Activated CD8-positive, alpha-beta memory T cell treated with anti-CD3 and anti-CD28 coated beads, Interleukin-2, amount 10 ng/mL, durations not matched to agents 7 days and 5 days (primary cell): ENCODE measurements around the gene EMC8. TPM values are rescaled to one million over a fixed set of nuclear protein-coding genes. Genes with fewer than 3 reads are reported as not detected.

ENCODE experiments used
- ATAC-seq: fragments of 150-1000 bp; cut with Tn5 transposase; one replicate; pipeline ENCODE4 v1.10.0; 2021; ENCODE audit warnings: moderate library complexity
- CTCF ChIA-PET: fragments of 350-600 bp; sonication (Branson Sonifier 250); formaldehyde crosslinking; loops from one replicate; lab custom pipeline; 2021; ENCODE audit warnings: antibody characterized with exemption; lab: Charles Lee
- DNase-seq: peaks from one replicate; pipeline ENCODE4 v3.0.0-alpha.2; 2020
- H3K27ac Mint-ChIP-seq: one replicate; pipeline ENCODE4 v1.8.0; 2021; ENCODE audit warnings: mild to moderate bottlenecking, mixed read lengths
- H3K27me3 Mint-ChIP-seq: one replicate; pipeline ENCODE4 v1.8.0; 2021; ENCODE audit warnings: mixed read lengths
- H3K36me3 Mint-ChIP-seq: one replicate; pipeline ENCODE4 v1.8.0; 2021; ENCODE audit warnings: mild to moderate bottlenecking, mixed read lengths
- H3K4me1 Mint-ChIP-seq: one replicate; pipeline ENCODE4 v1.8.0; 2021; ENCODE audit warnings: mixed read lengths
- H3K4me3 Mint-ChIP-seq: one replicate; pipeline ENCODE4 v1.8.0; 2021; ENCODE audit warnings: mild to moderate bottlenecking, moderate library complexity, mixed read lengths
- H3K9me3 Mint-ChIP-seq: one replicate; pipeline ENCODE4 v1.8.0; 2022; ENCODE audit warnings: low read depth, mixed read lengths
- total RNA-seq, 2 experiments: library from RNA; stranded (reverse); gene quantifications; one replicate each; pipeline ENCODE4 v1.2.3, GENCODE V29; 2021

Gene EMC8
- total RNA-seq, 2 experiments from 2014 or later, result 32.2 to 33.9 TPM

DNA sequence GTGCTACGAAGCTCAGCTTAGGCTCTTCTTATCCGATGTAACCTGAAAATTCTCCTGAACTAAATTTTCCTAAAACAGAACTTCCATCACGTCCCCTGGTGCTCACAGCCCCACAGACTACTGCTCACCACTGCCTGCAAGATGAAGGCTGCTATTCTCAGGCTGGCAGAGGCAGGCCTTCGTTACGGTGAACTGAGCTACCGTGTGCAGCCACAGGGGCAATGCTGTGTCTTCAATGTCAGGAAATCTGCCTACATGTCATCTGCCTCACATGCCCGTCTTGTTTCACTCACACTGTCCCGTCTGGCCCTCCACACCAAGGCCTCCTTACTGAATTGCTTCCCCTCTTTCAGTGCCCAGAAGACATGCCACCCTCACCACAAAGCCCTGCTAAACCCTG lies 15.9 kb downstream of the EMC8 start:
- H3K27ac Mint-ChIP-seq, result no peak overlapping the region
- no peaks in the 10 kb centered on the region for H3K9me3 Mint-ChIP-seq
- H3K4me1 Mint-ChIP-seq, result peaks cover 20% of the 10 kb centered on the region
- H3K27me3 Mint-ChIP-seq, result no peaks in the 10 kb centered on the region
- peaks cover 38% of the 10 kb centered on the region for H3K36me3 Mint-ChIP-seq
- ATAC-seq (no peak), DNase-seq (no peak)
- H3K4me3 Mint-ChIP-seq, result no peak overlapping the region
- CTCF ChIA-PET, result interaction anchor here (0.6 kb wide), 1 partner anchor 11 kb away, joined by 3 read pairs; no protein-coding TSS in a partner anchor

DNA sequence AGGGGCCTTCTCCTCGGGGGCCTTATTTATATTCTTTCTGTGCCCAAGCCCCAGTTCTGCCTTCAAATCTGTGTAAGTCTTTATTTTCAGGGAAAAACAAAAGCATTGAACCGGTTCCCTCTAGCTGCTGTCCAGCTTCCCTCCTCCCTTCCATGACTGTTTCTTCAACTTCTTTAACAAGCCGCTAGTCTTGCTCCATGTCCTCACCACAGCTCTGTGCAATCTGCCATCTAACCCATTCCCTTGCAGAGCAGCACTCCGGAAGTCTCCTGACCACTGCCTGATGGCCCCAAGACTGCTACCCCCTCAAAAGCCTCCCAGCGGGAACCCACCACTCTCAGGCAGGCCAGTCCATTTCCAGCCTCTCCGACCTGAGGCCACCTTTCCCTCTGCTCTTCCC lies 16.9 kb downstream of the EMC8 start:
- no peak for DNase-seq
- H3K27ac Mint-ChIP-seq, result no peak overlapping the region
- peaks cover 38% of the 10 kb centered on the region for H3K36me3 Mint-ChIP-seq
- no peaks in the 10 kb centered on the region for H3K9me3 Mint-ChIP-seq
- CTCF ChIA-PET, result no interaction called here
- ATAC-seq, result no peak
- peaks cover 23% of the 10 kb centered on the region for H3K4me1 Mint-ChIP-seq
- H3K27me3 Mint-ChIP-seq, result no peaks in the 10 kb centered on the region
- H3K4me3 Mint-ChIP-seq, result no peak overlapping the region

DNA sequence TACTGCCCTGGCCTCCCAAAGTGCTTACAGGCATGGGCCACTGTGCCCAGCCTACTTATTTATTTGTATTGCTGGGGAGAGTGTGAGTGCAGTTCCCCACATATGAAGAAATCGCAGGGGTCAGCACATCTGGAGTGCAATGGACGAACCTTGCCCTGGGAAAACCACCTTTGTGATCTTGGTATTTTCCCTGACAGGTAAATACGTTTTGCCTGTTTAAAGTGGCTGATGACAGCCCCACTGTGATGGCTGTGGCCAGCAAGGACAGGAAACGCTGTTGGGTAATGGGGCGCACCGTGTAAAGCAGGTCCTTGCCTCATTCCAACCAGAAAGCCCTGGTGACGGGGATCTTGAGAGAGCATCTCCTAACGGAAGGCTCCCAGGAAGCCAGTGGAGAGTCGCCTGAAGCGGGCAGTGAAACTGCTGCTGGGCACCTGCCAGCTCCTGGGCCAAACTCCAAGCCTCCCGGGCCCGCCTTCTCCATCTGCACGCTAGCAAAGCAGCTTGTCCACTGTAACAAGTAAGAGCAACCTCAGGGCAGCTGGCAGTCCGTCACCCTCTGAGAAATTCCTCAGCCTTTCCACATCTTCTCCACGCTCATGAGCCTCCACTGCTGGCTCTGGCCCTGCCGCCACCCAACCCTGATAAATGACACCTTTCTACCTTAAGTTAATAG lies 17.5 kb downstream of the EMC8 start:
- ATAC-seq, result no peak
- Mint-ChIP-seq H3K4me3 (no peak overlapping the region), H3K27ac (no peak overlapping the region), H3K27me3 (no peaks in the 10 kb centered on the region), H3K4me1 (peaks cover 23% of the 10 kb centered on the region), H3K9me3 (no peaks in the 10 kb centered on the region), H3K36me3 (peaks cover 39% of the 10 kb centered on the region)
- DNase-seq, result no peak
- CTCF ChIA-PET, result interaction anchor here (0.7 kb wide), 1 partner anchor 173 kb away, joined by 3 read pairs; no protein-coding TSS in a partner anchor

DNA sequence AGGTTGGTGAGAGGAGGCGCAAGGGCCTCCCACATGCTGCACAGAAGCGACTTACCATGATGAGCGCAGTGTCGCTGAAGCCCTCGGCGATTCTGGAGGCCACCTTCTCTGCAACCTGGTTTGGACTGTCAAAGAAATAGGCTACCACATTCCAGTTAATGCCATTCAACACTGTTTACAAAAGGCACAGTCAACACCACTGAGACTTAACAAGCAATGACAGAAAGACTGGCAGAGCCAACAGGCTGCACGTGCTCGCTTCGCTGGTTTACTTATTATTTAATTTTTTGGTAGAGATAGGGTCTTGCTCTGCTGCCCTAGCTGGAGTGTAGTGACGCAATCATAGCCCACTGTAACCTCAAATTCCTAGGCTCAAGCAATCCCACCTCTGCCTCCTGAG lies 18.2 kb downstream of the EMC8 start:
- no peak for DNase-seq
- CTCF ChIA-PET, result interaction anchor here (0.7 kb wide), 2 partner anchors 172 to 251 kb away, joined by 3 to 4 read pairs; no protein-coding TSS in a partner anchor
- Mint-ChIP-seq H3K9me3 (no peaks in the 10 kb centered on the region), H3K36me3 (peaks cover 42% of the 10 kb centered on the region), H3K4me1 (peaks cover 23% of the 10 kb centered on the region), H3K27me3 (no peaks in the 10 kb centered on the region), H3K4me3 (no peak overlapping the region), H3K27ac (no peak overlapping the region)
- no peak for ATAC-seq

DNA sequence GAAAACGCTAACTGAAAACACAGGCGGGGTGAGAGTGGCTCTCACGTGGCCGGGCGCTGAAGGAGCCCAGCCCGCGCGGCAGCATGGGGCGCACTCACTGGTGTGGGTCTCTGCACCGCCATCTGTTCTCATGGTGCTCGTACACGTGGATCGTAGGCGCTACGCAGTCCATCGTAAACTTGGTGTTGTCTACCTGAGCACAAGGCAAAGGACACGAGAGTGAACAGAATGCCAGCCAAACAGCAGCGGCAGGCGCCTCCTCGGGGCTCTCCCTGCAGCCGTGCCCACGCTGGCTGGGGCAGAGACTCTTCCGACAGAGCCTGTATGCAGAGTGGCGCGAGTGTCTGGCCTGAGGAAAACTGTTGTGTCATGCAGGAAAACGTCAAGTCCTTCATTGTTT lies 19.1 kb downstream of the EMC8 start:
- Mint-ChIP-seq H3K9me3 (no peaks in the 10 kb centered on the region), H3K36me3 (peaks cover 35% of the 10 kb centered on the region), H3K4me3 (no peak overlapping the region), H3K27ac (no peak overlapping the region), H3K27me3 (no peaks in the 10 kb centered on the region), H3K4me1 (peaks cover 23% of the 10 kb centered on the region)
- DNase-seq (no peak), ATAC-seq (no peak)
- CTCF ChIA-PET, result no interaction called here

DNA sequence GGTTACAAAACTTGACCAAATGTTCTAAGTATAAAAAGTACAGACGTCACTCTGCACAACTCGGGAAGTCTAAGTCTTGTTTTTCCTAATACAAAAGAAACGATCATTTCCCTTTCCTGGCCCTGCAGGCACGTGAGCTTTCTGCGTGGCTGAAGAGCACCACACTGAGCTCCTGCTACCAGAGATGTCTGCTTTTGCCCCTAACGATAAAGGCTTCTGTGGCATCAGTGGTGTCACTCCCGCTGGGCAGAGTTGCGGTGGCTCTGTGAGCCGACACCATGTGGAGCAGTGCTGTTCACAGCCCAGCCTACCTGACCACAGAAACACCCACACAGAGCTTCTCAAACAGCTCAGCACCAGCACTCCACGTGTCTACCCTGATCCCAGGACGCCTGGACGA lies 20.5 kb downstream of the EMC8 start:
- Mint-ChIP-seq H3K27me3 (no peaks in the 10 kb centered on the region), H3K27ac (peak overlapping the region; percentile 29), H3K36me3 (peaks cover 37% of the 10 kb centered on the region), H3K4me1 (peaks cover 23% of the 10 kb centered on the region), H3K4me3 (no peak overlapping the region), H3K9me3 (no peaks in the 10 kb centered on the region)
- CTCF ChIA-PET, result no interaction called here
- ATAC-seq (peak; percentile 67), DNase-seq (peak; percentile 71)

DNA sequence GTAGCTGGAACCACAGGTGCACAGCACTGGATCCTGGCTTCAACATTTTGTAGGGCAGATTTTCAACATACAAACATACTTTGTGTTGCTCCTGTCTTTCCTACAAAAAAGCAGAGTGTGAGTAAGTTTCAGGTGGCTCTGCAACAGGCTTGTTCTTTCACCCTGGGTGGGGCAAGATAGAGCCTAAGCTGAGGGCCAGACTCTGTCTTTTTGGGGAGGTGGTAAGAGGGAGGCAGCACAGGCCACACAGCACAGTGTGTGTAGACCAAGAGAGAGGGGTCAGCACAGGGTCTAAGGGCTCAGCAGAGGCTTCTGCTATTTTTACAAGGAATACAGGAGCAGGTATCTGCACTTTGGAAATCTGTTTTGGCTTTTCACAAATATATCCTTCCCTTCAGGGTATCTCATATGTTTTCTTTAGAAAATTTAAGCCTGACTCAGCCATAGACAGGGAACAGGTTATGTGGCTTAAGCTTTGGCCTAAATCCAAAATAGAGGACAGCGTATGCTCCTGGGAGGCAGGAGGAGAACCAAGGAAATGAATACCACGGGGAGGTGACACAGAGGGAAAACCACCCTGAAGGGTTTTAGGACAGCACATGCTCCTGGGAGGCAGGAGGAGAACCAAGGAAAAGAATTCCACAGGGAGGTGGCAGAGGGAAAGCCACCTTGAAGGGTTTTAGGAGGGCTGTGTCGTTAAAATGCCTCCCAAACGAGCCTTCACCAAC lies 21.6 kb downstream of the EMC8 start:
- no peak for DNase-seq
- CTCF ChIA-PET, result interaction anchor here (1.3 kb wide), 1 partner anchor 14 kb away, joined by 3 read pairs; no protein-coding TSS in a partner anchor
- H3K27ac Mint-ChIP-seq, result no peak overlapping the region
- H3K4me1 Mint-ChIP-seq, result peaks cover 23% of the 10 kb centered on the region
- H3K4me3 Mint-ChIP-seq, result no peak overlapping the region
- peaks cover 37% of the 10 kb centered on the region for H3K36me3 Mint-ChIP-seq
- no peak for ATAC-seq
- H3K9me3 Mint-ChIP-seq, result no peaks in the 10 kb centered on the region
- H3K27me3 Mint-ChIP-seq, result no peaks in the 10 kb centered on the region

DNA sequence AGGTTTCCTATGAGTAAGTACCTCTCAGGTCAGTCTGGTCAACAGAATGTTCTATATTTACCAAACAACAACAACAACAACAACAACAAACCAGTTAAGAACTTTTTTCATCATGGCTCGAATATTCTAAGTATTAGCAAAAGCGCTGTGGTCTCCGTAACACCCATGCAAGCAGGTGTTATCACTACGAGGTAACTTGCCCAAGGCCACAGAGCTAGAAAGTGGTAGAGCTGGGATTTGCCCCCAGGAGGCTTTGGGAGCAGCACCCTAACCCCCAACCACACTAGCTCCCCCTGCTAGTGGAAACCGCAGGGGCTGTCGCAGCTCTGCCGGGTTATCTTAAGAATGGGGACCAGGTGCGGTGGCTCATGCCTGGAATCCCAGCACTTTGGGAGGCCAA lies 24.5 kb downstream of the EMC8 start:
- ATAC-seq, result no peak
- CTCF ChIA-PET, result interaction anchor here (1.2 kb wide), 1 partner anchor 14 kb away, joined by 3 read pairs; no protein-coding TSS in a partner anchor
- Mint-ChIP-seq H3K4me1 (peaks cover 16% of the 10 kb centered on the region), H3K27ac (no peak overlapping the region), H3K9me3 (no peaks in the 10 kb centered on the region), H3K36me3 (peaks cover 26% of the 10 kb centered on the region), H3K27me3 (no peaks in the 10 kb centered on the region), H3K4me3 (no peak overlapping the region)
- DNase-seq, result no peak

DNA sequence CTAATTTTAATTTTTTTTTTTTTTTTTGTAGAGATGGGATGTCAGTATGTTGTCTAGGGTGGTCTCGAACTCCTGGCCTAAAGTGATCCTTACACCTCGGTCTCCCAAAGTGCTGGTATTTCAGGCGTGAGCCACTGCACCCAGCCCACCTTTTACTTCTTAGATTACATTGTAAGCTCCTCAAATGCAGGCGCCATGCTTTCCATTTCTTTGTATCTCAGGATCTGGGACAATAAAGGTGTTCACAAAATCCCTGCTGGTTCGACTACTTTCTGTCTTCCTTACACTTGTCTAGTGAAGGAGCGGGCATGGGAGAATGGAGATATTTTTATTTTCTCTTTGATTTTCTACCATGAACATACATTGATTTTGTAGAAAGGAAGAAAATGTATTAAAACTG lies 25.2 kb downstream of the EMC8 start:
- CTCF ChIA-PET, result no interaction called here
- no peaks in the 10 kb centered on the region for H3K27me3 Mint-ChIP-seq

DNA sequence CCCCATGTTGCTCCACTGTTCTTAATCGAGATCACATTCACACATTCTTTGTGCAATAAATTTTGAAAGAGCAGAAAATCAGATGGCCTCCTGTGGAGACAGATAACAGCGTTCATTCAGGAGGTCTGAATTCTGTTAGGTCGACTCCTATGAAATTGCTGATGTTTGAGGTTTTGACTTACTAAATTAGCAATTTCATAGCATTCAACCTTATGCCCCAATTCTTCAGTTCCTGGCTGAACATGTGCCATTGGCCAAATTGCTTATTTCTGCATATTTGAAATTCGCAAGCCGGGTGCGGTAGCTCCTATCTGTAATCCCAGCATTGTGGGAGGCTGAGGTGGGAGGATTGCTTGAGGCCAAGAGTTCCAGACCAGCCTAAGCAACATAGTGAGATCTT lies 26.3 kb downstream of the EMC8 start:
- ATAC-seq (no peak), DNase-seq (no peak)
- Mint-ChIP-seq H3K27ac (no peak overlapping the region), H3K9me3 (no peaks in the 10 kb centered on the region), H3K36me3 (peaks cover 12% of the 10 kb centered on the region), H3K4me1 (no peaks in the 10 kb centered on the region), H3K4me3 (no peak overlapping the region), H3K27me3 (no peaks in the 10 kb centered on the region)
- CTCF ChIA-PET, result interaction anchor here (0.7 to 1.2 kb wide), 2 partner anchors 10 to 13 kb away, joined by 3 to 5 read pairs; no protein-coding TSS in a partner anchor

More for the DNA sequence above, 25.2 kb downstream of the EMC8 start:
- H3K9me3 Mint-ChIP-seq, result no peaks in the 10 kb centered on the region
- peaks cover 9% of the 10 kb centered on the region for H3K4me1 Mint-ChIP-seq
- H3K4me3 Mint-ChIP-seq, result no peak overlapping the region
- H3K27ac Mint-ChIP-seq, result no peak overlapping the region
- H3K36me3 Mint-ChIP-seq, result peaks cover 21% of the 10 kb centered on the region
- no peak for DNase-seq
- no peak for ATAC-seq

DNA sequence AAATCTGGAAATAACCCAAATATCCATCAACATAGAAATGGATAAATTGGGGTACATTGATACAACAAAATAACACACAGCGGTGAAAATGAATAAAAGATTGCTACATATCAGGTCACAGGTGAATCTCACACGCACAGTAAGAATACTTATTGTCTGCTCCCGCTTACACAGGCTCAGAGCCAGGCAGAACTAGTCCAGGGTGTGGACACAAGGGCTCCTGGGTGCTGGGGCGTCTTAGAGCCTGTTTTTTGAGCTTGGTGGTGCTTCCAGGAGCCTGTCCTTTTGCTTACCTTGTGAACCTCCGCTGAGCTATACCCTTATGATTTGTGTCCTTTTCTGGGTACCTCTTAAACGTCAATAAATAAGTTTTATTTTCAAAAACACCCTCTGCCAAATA lies 28.6 kb downstream of the EMC8 start:
- no peaks in the 10 kb centered on the region for H3K4me1 Mint-ChIP-seq
- H3K9me3 Mint-ChIP-seq, result no peaks in the 10 kb centered on the region
- CTCF ChIA-PET, result no interaction called here
- H3K27me3 Mint-ChIP-seq, result peaks cover 3% of the 10 kb centered on the region
- H3K36me3 Mint-ChIP-seq, result peaks cover 5% of the 10 kb centered on the region
- no peak overlapping the region for H3K27ac Mint-ChIP-seq
- DNase-seq, result no peak
- ATAC-seq, result no peak
- no peak overlapping the region for H3K4me3 Mint-ChIP-seq

DNA sequence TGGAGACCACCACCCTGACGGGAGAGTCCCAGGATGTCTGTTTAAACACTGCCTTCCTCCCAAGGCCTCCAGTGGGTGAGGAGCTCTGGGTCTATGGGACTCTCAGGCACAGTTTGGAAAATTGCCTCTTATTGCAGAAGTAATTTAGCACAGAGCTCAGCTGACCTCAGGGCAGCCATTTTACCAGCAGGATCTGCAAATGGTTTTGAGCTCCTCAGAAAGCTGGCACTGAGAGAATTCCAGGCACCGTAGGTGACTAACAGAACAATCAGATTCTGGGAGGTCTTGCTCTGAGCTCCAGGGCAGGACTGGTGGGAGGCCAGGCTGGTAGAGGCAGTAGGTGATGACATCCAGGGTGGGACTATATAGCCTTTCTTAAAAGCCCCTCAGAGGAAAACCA lies 31.1 kb downstream of the EMC8 start:
- Mint-ChIP-seq H3K4me1 (no peaks in the 10 kb centered on the region), H3K9me3 (no peaks in the 10 kb centered on the region), H3K27ac (no peak overlapping the region), H3K27me3 (peaks cover 4% of the 10 kb centered on the region), H3K36me3 (peaks cover 3% of the 10 kb centered on the region), H3K4me3 (no peak overlapping the region)
- CTCF ChIA-PET, result no interaction called here
- DNase-seq (no peak), ATAC-seq (no peak)

DNA sequence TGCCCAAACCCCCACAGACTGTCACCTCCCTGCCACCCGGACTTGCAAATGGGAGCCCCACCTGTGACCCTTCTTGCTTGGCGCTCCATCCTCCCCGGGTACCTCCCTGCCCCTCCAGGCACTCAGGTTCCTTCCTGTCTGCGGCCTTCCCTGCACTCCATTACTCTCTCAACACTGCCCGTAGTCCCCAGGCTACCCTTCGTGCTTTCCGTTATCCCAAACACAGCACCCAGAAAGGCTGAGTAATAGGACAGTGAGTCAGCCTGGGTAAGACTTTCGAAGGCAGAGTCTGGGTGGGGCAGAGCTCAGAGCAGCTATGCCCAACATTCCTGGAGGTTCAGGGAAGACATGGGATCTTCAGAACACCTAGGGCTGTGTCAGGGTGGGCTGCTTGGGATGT lies 31.8 kb downstream of the EMC8 start:
- H3K36me3 Mint-ChIP-seq, result peaks cover 3% of the 10 kb centered on the region
- no peak overlapping the region for H3K27ac Mint-ChIP-seq
- H3K9me3 Mint-ChIP-seq, result no peaks in the 10 kb centered on the region
- ATAC-seq (no peak), DNase-seq (no peak)
- peaks cover 4% of the 10 kb centered on the region for H3K27me3 Mint-ChIP-seq
- no peaks in the 10 kb centered on the region for H3K4me1 Mint-ChIP-seq
- H3K4me3 Mint-ChIP-seq, result no peak overlapping the region
- CTCF ChIA-PET, result no interaction called here

DNA sequence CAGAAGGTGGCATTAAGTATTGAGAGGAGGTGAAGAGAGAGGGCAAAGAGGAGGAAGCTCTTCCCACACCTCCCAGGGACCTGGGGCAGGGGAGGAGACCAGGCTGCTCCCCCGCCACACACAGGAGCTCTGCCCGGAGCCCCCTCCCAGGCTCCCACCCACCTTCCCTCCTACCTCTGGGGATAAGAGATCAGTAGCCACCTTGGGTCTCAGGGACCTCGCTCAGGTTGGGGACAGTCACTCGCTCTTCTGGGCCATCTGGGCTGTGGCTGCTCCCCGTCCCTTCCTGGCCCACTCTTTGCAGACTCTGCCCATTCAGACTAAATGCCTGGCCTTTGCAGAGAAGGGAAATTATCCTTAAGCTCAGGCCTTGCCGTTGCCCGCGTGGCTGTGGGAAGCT lies 33.6 kb downstream of the EMC8 start:
- H3K4me3 Mint-ChIP-seq, result no peak overlapping the region
- CTCF ChIA-PET, result no interaction called here

More for the DNA sequence above, 33.6 kb downstream of the EMC8 start:
- DNase-seq (no peak), ATAC-seq (no peak)
- Mint-ChIP-seq H3K4me1 (no peaks in the 10 kb centered on the region), H3K36me3 (peaks cover 3% of the 10 kb centered on the region), H3K27ac (no peak overlapping the region), H3K27me3 (peaks cover 4% of the 10 kb centered on the region), H3K9me3 (no peaks in the 10 kb centered on the region)
